DOHH2 (cell line): ENCODE data around the gene MTCH2.

ENCODE experiments used
- H3F3A ChIP-seq: fragments of 200-600 bp; sonication (generic), shearing (Covaris generic); 2 replicates; pipeline ENCODE4 v1.6.0; 2016; ENCODE audit warnings: antibody characterized with exemption, mild to moderate bottlenecking; ENCODE audit not compliant: control insufficient read depth, insufficient read depth
- H3K27ac ChIP-seq: fragments of 200-600 bp; sonication (generic); 2 replicates; pipeline ENCODE4 v1.5.1; 2014; ENCODE audit warnings: low read depth, mild to moderate bottlenecking, low read length, moderate library complexity
- H3K27me3 ChIP-seq: fragments of 200-600 bp; sonication (generic); 2 replicates; pipeline ENCODE4 v1.6.1; 2014; ENCODE audit warnings: mild to moderate bottlenecking, low read length, mixed read lengths; ENCODE audit not compliant: control insufficient read depth
- H3K36me3 ChIP-seq: fragments of 200-600 bp; sonication (generic); 2 replicates; pipeline ENCODE4 v1.6.1; 2014; ENCODE audit warnings: mild to moderate bottlenecking, low read length, moderate library complexity, mixed read lengths; ENCODE audit not compliant: control insufficient read depth
- H3K4me1 ChIP-seq: fragments of 200-600 bp; sonication (generic); 2 replicates; pipeline ENCODE4 v1.6.1; 2014; ENCODE audit warnings: mild to moderate bottlenecking, low read length, mixed read lengths; ENCODE audit not compliant: control insufficient read depth
- H3K4me2 ChIP-seq: fragments of 200-600 bp; sonication (generic); 2 replicates; pipeline ENCODE4 v1.6.0; 2014; ENCODE audit warnings: mild to moderate bottlenecking, low read length, moderate library complexity
- H3K4me3 ChIP-seq: fragments of 200-600 bp; sonication (generic); 2 replicates; pipeline ENCODE4 v1.5.1; 2014; ENCODE audit warnings: mild to moderate bottlenecking, low read length, mixed read lengths
- H3K79me2 ChIP-seq: fragments of 200-600 bp; sonication (generic); 2 replicates; pipeline ENCODE4 v1.6.1; 2014; ENCODE audit warnings: mild to moderate bottlenecking, low read length, mixed read lengths; ENCODE audit not compliant: control insufficient read depth
- H3K9me2 ChIP-seq: fragments of 200-600 bp; sonication (generic); replicated peaks from 2 replicates; pipeline ENCODE4 v1.6.1; 2014; ENCODE audit warnings: mild to moderate bottlenecking, low read length, mixed read lengths; ENCODE audit not compliant: control insufficient read depth
- H3K9me3 ChIP-seq: fragments of 200-600 bp; sonication (generic); 2 replicates; pipeline ENCODE4 v1.6.1; 2014; ENCODE audit warnings: antibody characterized with exemption, low read length, mixed read lengths; ENCODE audit not compliant: control insufficient read depth, insufficient read depth
- H4K20me1 ChIP-seq: fragments of 200-600 bp; sonication (generic); 2 replicates; pipeline ENCODE4 v1.6.0; 2014; ENCODE audit warnings: low read depth, mild to moderate bottlenecking, antibody characterized with exemption, low read length, moderate library complexity; ENCODE audit not compliant: control insufficient read depth, insufficient read depth
- CTCF ChIP-seq: fragments of 200-600 bp; sonication (generic); IDR thresholded peaks from one replicate; pipeline ENCODE4 v1.5.1; 2014; ENCODE audit warnings: antibody characterized with exemption, mild to moderate bottlenecking, low read depth, low read length; ENCODE audit not compliant: poor library complexity, severe bottlenecking
- EZH2phosphoT487 ChIP-seq: fragments of 200-600 bp; sonication (generic); IDR thresholded peaks from 2 replicates; pipeline ENCODE4 v1.6.1; 2017; ENCODE audit warnings: borderline replicate concordance, mild to moderate bottlenecking, antibody characterized with exemption, low read length, moderate library complexity, mixed read lengths

Gene MTCH2

GRCh38 chr11:47587723-47588326, 54.5 kb downstream of the MTCH2 start:
- Histone ChIP-seq H3K4me3 (no peak overlapping the region), H3K9me3 (no peaks in the 10 kb centered on the region), H3F3A (no peaks in the 10 kb centered on the region), H3K4me2 (no peak overlapping the region), H4K20me1 (no peaks in the 10 kb centered on the region), H3K36me3 (peaks cover 25% of the 10 kb centered on the region), H3K9me2 (no peaks in the 10 kb centered on the region), H3K4me1 (peaks cover 7% of the 10 kb centered on the region; the same call in 1 of the 2 replicates), H3K79me2 (no peaks in the 10 kb centered on the region), H3K27ac (no peak overlapping the region), H3K27me3 (peaks cover 9% of the 10 kb centered on the region)
- TF ChIP-seq EZH2phosphoT487 (no peak), CTCF (no peak)

- H3K9me3 ChIP-seq: no peaks in the 10 kb centered on the region
- peaks cover 31% of the 10 kb centered on the region for H3K36me3 ChIP-seq
- H3F3A ChIP-seq: no peaks in the 10 kb centered on the region
- TF ChIP-seq CTCF: no peak
- no peak for TF ChIP-seq EZH2phosphoT487
- no peak overlapping the region for H3K27ac ChIP-seq
- H3K4me2 ChIP-seq: no peak overlapping the region
- no peaks in the 10 kb centered on the region for H3K9me2 ChIP-seq
- H4K20me1 ChIP-seq: no peaks in the 10 kb centered on the region
- H3K4me1 ChIP-seq: peaks cover 7% of the 10 kb centered on the region; the same call in 1 of the 2 replicates
- H3K4me3 ChIP-seq: no peak overlapping the region
- H3K79me2 ChIP-seq: no peaks in the 10 kb centered on the region
- H3K27me3 ChIP-seq: peaks cover 3% of the 10 kb centered on the region; the same call in 1 of the 2 replicates
Measured at GRCh38 chr11:47587039-47587716, 55.2 kb downstream of the MTCH2 start.

GRCh38 chr11:47586098-47586855, 56.1 kb downstream of the MTCH2 start, which contains the start of gene FAM180B:
FAM180B (plus strand) TSS chr11:47586678; CDS start chr11:47586769, 91 bp downstream.
- no peaks in the 10 kb centered on the region for H3K9me3 ChIP-seq
- no peaks in the 10 kb centered on the region for H3F3A ChIP-seq
- H3K27me3 ChIP-seq: no peaks in the 10 kb centered on the region
- no peak within 1 kb of the TSS for H3K4me2 ChIP-seq
- no peaks in the 10 kb centered on the region for H3K4me1 ChIP-seq
- no peak within 1 kb of the TSS for H3K4me3 ChIP-seq
- no peak within 1 kb of the TSS for H3K27ac ChIP-seq
- no peaks in the 10 kb centered on the region for H4K20me1 ChIP-seq
- H3K9me2 ChIP-seq: no peaks in the 10 kb centered on the region
- H3K79me2 ChIP-seq: no peaks in the 10 kb centered on the region; the same call in 1 of the 2 replicates
- H3K36me3 ChIP-seq: peaks cover 40% of the 10 kb centered on the region
- no peak for TF ChIP-seq CTCF
- TF ChIP-seq EZH2phosphoT487: no peak
